Chondrocyte (in vitro differentiated cells): Measurements from ENCODE around the gene DHX58. TPM values are rescaled to one million over a fixed set of nuclear protein-coding genes. Genes with fewer than 3 reads are reported as not detected.

ENCODE experiments used
- DNase-seq: peaks from one replicate; pipeline ENCODE4 v3.0.0; 2021; ENCODE audit warnings: mixed read lengths, low spot score
- H3K27ac Mint-ChIP-seq: one replicate; pipeline ENCODE4 v1.8.0; 2021; ENCODE audit warnings: mild to moderate bottlenecking, moderate library complexity, mixed read lengths; ENCODE audit not compliant: unreplicated experiment
- H3K27me3 Mint-ChIP-seq: 2 replicates; pipeline ENCODE4 v1.8.0; 2021; ENCODE audit warnings: low read depth, mixed read lengths
- H3K36me3 Mint-ChIP-seq: 2 replicates; pipeline ENCODE4 v1.8.0; 2021; ENCODE audit warnings: low read depth, mixed read lengths
- H3K4me1 Mint-ChIP-seq: 2 replicates; pipeline ENCODE4 v1.8.0; 2021; ENCODE audit warnings: low read depth, mild to moderate bottlenecking, mixed read lengths
- H3K4me3 Mint-ChIP-seq: one replicate; pipeline ENCODE4 v1.8.0; 2021; ENCODE audit warnings: mild to moderate bottlenecking, moderate library complexity, mixed read lengths; ENCODE audit not compliant: unreplicated experiment
- H3K9me3 Mint-ChIP-seq: 2 replicates; pipeline ENCODE4 v1.8.0; 2021; ENCODE audit warnings: low read depth, mixed read lengths
- CTCF ChIP-seq: fragments of 200-600 bp; sonication (generic); IDR thresholded peaks from 2 replicates; pipeline ENCODE4 v1.5.0; 2021; ENCODE audit warnings: antibody characterized with exemption, mild to moderate bottlenecking, moderate library complexity
- total RNA-seq: library from RNA; stranded (reverse); gene quantifications from 3 replicates; pipeline ENCODE4 v1.2.1, GENCODE V29; 2021

The DHX58 gene
- total RNA-seq, 1 donor from 2014 or later, result 0.55 TPM

- no peak for TF ChIP-seq CTCF
- no peaks in the 10 kb centered on the region for H3K9me3 Mint-ChIP-seq
- no peaks in the 10 kb centered on the region for H3K36me3 Mint-ChIP-seq
- DNase-seq, result no peak
- no peak overlapping the region for H3K4me3 Mint-ChIP-seq
- H3K4me1 Mint-ChIP-seq, result no peaks in the 10 kb centered on the region
- H3K27me3 Mint-ChIP-seq, result peaks cover 2% of the 10 kb centered on the region
- H3K27ac Mint-ChIP-seq, result no peak overlapping the region
These were observed 30.9 kb downstream of the DHX58 start for GRCh38 chr17:42081516-42082129.

DNA sequence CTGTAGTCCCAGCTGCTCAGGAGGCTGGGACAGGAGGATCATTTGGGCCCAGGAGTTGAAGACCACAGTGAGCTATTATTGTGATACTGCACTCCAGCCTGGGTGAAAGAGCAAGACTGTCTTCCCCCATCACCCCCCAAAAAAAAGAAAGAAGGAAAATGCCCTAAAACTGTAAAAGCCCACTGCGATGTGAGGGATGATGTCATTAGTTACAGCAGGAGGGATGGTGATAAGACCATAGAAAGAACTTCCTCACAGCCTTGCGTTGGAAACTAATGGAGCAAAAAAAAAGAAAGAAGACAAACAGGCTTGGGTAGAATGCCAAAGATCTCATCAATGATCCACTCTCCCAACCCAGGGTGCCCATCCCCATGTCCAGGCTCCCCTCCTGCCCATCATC is 33.0 kb downstream of the DHX58 start:
- H3K4me3 Mint-ChIP-seq, result no peak overlapping the region
- TF ChIP-seq CTCF, result no peak
- no peaks in the 10 kb centered on the region for H3K36me3 Mint-ChIP-seq
- no peak for DNase-seq
- no peaks in the 10 kb centered on the region for H3K9me3 Mint-ChIP-seq
- H3K27me3 Mint-ChIP-seq, result peaks cover 2% of the 10 kb centered on the region
- no peak overlapping the region for H3K27ac Mint-ChIP-seq
- no peaks in the 10 kb centered on the region for H3K4me1 Mint-ChIP-seq

- H3K27me3 Mint-ChIP-seq, result peaks cover 8% of the 10 kb centered on the region
- no peaks in the 10 kb centered on the region for H3K9me3 Mint-ChIP-seq
- no peak for DNase-seq
- no peaks in the 10 kb centered on the region for H3K36me3 Mint-ChIP-seq
- H3K27ac Mint-ChIP-seq, result no peak overlapping the region
- H3K4me3 Mint-ChIP-seq, result no peak overlapping the region
- no peak for TF ChIP-seq CTCF
- no peaks in the 10 kb centered on the region for H3K4me1 Mint-ChIP-seq
These were observed 34.0 kb downstream of the DHX58 start for GRCh38 chr17:42078396-42079043.

DNA sequence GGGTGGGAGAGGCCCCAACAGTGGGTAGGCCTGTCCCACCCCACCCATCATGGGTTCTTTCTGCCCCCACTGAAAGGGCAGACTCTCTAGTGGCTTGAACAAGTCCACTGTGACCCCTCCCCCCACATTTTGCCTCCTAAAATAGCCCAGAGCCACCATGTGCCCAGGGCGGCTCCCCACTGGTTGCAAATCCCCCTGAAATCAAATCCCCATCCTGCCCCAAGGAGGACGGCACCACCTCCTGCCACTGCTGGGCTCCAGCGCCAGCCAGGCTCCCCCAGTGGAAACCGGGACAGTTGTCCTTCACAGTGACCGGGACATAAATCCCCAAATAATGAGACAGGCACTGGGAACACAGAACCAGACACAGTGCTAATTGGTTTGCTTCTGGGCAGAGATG is 34.8 kb downstream of the DHX58 start:
- Mint-ChIP-seq H3K36me3 (no peaks in the 10 kb centered on the region), H3K4me1 (no peaks in the 10 kb centered on the region), H3K27ac (no peak overlapping the region), H3K9me3 (no peaks in the 10 kb centered on the region), H3K4me3 (no peak overlapping the region), H3K27me3 (peaks cover 14% of the 10 kb centered on the region)
- DNase-seq, result no peak
- TF ChIP-seq CTCF, result no peak

GRCh38 chr17:42076797-42077559 is 35.5 kb downstream of the DHX58 start:
- H3K27ac Mint-ChIP-seq, result no peak overlapping the region
- no peaks in the 10 kb centered on the region for H3K9me3 Mint-ChIP-seq
- H3K36me3 Mint-ChIP-seq, result no peaks in the 10 kb centered on the region
- H3K4me3 Mint-ChIP-seq, result no peak overlapping the region
- no peak for TF ChIP-seq CTCF
- DNase-seq, result no peak
- H3K4me1 Mint-ChIP-seq, result no peaks in the 10 kb centered on the region
- peaks cover 16% of the 10 kb centered on the region for H3K27me3 Mint-ChIP-seq
